HepG2 (cell line): Measurements from ENCODE around the gene RASSF6. TPM values are rescaled to one million over a fixed set of nuclear protein-coding genes. Genes with fewer than 3 reads are reported as not detected.

Experiments used
- BATF2 ChIP-seq: sonication (generic); formaldehyde crosslinking; IDR thresholded peaks from 2 replicates; pipeline ENCODE4 v1.8.0; 2022; ENCODE audit warnings: mild to moderate bottlenecking, missing genetic modification reagents, moderate library complexity
- GLMP ChIP-seq: sonication (generic); formaldehyde crosslinking; IDR thresholded peaks from 2 replicates; pipeline ENCODE4 v1.9.0; 2021; ENCODE audit warnings: missing genetic modification reagents, mild to moderate bottlenecking, borderline replicate concordance
- HIC2 ChIP-seq: sonication (generic); formaldehyde crosslinking; IDR thresholded peaks from 2 replicates; pipeline ENCODE4 v1.9.0; 2022; ENCODE audit warnings: low read depth, missing genetic modification reagents
- KLF13 ChIP-seq: sonication (generic); formaldehyde crosslinking; IDR thresholded peaks from 2 replicates; pipeline ENCODE4 v1.4.0; 2020; ENCODE audit warnings: mild to moderate bottlenecking, missing genetic modification reagents
- MIXL1 ChIP-seq: IDR thresholded peaks from 2 replicates; pipeline ENCODE4 v1.6.1; 2016
- PHF5A ChIP-seq: IDR thresholded peaks from one replicate; pipeline ENCODE4 v1.6.1; 2018; ENCODE audit warnings: low read depth, missing genetic modification reagents; ENCODE audit not compliant: unreplicated experiment
- STAG1 ChIP-seq: sonication (generic); formaldehyde crosslinking; IDR thresholded peaks from 2 replicates; pipeline ENCODE4 v1.4.0; 2020; ENCODE audit warnings: missing genetic modification reagents
- TFE3 ChIP-seq: IDR thresholded peaks from 2 replicates; pipeline ENCODE4 v1.6.1; 2016
- TP53 ChIP-seq: sonication (generic); formaldehyde crosslinking; conservative IDR thresholded peaks from 2 replicates; pipeline ENCODE4 v1.4.0; 2020; ENCODE audit warnings: missing genetic modification reagents
- ZC3H13 ChIP-seq: sonication (generic); formaldehyde crosslinking; IDR thresholded peaks from 2 replicates; pipeline ENCODE4 v1.8.1; 2023; ENCODE audit warnings: mild to moderate bottlenecking, missing genetic modification reagents, moderate library complexity
- ZMYM4 ChIP-seq: sonication (generic); formaldehyde crosslinking; IDR thresholded peaks from 2 replicates; pipeline ENCODE4 v1.8.1; 2023; ENCODE audit warnings: mild to moderate bottlenecking, missing genetic modification reagents
- ZNF251 ChIP-seq: sonication (generic); formaldehyde crosslinking; IDR thresholded peaks from 2 replicates; pipeline ENCODE4 v1.9.0; 2021; ENCODE audit warnings: mild to moderate bottlenecking, missing genetic modification reagents
- ZNF260 ChIP-seq: sonication (generic); formaldehyde crosslinking; IDR thresholded peaks from 2 replicates; pipeline ENCODE4 v1.4.0; 2020; ENCODE audit warnings: missing genetic modification reagents, low read depth, mild to moderate bottlenecking, borderline replicate concordance
- ZNF550 ChIP-seq: sonication (generic); formaldehyde crosslinking; IDR thresholded peaks from 2 replicates; pipeline ENCODE4 v1.4.0; 2020; ENCODE audit warnings: mild to moderate bottlenecking, missing genetic modification reagents, borderline replicate concordance
- ZNF777 ChIP-seq: sonication (generic); formaldehyde crosslinking; IDR thresholded peaks from 2 replicates; pipeline ENCODE4 v1.4.0; 2020; ENCODE audit warnings: missing genetic modification reagents
- ZNF850 ChIP-seq: sonication (generic); formaldehyde crosslinking; conservative IDR thresholded peaks from 2 replicates; pipeline ENCODE4 v1.9.0; 2021; ENCODE audit warnings: mild to moderate bottlenecking, missing genetic modification reagents
- ZNF879 ChIP-seq: sonication (generic); formaldehyde crosslinking; IDR thresholded peaks from 2 replicates; pipeline ENCODE4 v1.8.1; 2023; ENCODE audit warnings: missing genetic modification reagents
- polyA plus RNA-seq, 8 experiments: library from polyadenylated mRNA; depleted of rRNA in 3 of 8; stranded (reverse) in 7 of 8; unstranded in 1 of 8; fragments of >200 nt; fragmentation: Illumina TruSeq in 4 of 8; extraction: Trizol in 4 of 8; gene quantifications; 2 replicates each; pipeline versions ENCODE4 v1.2.1 to v1.2.3, GENCODE V29; 2011 to 2016; ENCODE audit warnings: low read depth in 4 of 8, missing spikeins in 1 of 8, mixed read lengths in 1 of 8; ENCODE audit not compliant: insufficient read depth in 1 of 8
- total RNA-seq, 5 experiments: library from RNA; depleted of rRNA; stranded (reverse); fragments of >200 nt; fragmentation: Illumina TruSeq; extraction: Trizol; gene quantifications; 2 replicates each; pipeline ENCODE4 v1.2.3, GENCODE V29; 2016; ENCODE audit warnings: low read depth in 1 of 5

RASSF6 gene
- total and polyA plus RNA-seq, 2 of the 13 experiments (the other 11 are each of a cell fraction or from before 2014, with no cell fraction given), result 0.03 to 0.11 TPM

- TF ChIP-seq HIC2 (CRISPR knock-in tag), result no peak
- 0 out of 2 replicates have a peak, but pooled peaks have one; percentile 47 for TF ChIP-seq MIXL1
- no peak for TF ChIP-seq TP53 (CRISPR knock-in tag)
- TF ChIP-seq ZNF550 (CRISPR knock-in tag), result no peak
- TF ChIP-seq PHF5A (CRISPR knock-in tag), result no peak
- no peak for TF ChIP-seq ZC3H13 (CRISPR knock-in tag)
- TF ChIP-seq TFE3 (CRISPR knock-in tag), result no peak
- TF ChIP-seq ZNF260 (CRISPR knock-in tag), result no peak
- TF ChIP-seq ZNF850 (CRISPR knock-in tag), result no peak
- no peak for TF ChIP-seq ZNF879
- no peak for TF ChIP-seq ZNF777 (CRISPR knock-in tag)
- TF ChIP-seq BATF2 (CRISPR knock-in tag), result no peak
- TF ChIP-seq KLF13, result no peak
- TF ChIP-seq GLMP (CRISPR knock-in tag), result no peak
- TF ChIP-seq ZNF251 (CRISPR knock-in tag), result no peak
- TF ChIP-seq STAG1, result 0 out of 2 replicates have a peak, but pooled peaks have one; percentile 3
- peak; percentile 63 for TF ChIP-seq ZMYM4 (CRISPR knock-in tag)
- TF ChIP-seq, all 625 proteins: peak for 27
These were observed 86.5 kb downstream of the RASSF6 start (continued) for GRCh38 chr4:73533515-73534422.
